GM21737 (cell line): ENCODE data around the gene ZCCHC3.
"Not testable (repeated sequence)": the region's sequence is repeated elsewhere in the genome, so short reads cannot be mapped to it uniquely, and the experiment has no call there.

Source experiments
- ATAC-seq: cut with Tn5 transposase; IDR thresholded peaks from one replicate; pipeline ENCODE4 v1.9.1; 2021; ENCODE audit warnings: mild to moderate bottlenecking, moderate library complexity; ENCODE audit not compliant: unreplicated experiment

The ZCCHC3 gene

DNA sequence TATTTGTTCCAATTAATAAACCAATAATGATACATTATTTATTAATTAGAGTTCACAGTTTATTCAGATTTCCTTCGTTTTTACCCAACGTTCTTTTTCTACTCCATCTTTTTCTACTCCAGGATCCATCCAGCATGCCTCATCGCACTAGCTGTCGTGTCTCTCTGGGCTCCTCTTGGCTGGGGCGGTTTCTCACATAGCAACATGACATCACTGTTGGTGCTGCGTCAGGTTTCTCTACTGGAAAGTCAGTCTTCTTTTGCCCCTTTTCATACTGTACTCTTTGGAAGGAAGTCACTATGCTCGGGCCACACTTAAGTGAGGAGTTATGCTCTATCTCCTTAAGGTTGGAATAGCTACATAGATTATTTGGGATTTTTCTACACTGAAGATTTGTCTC is 14.2 kb downstream of the ZCCHC3 start:
- ATAC-seq, result no peak

DNA sequence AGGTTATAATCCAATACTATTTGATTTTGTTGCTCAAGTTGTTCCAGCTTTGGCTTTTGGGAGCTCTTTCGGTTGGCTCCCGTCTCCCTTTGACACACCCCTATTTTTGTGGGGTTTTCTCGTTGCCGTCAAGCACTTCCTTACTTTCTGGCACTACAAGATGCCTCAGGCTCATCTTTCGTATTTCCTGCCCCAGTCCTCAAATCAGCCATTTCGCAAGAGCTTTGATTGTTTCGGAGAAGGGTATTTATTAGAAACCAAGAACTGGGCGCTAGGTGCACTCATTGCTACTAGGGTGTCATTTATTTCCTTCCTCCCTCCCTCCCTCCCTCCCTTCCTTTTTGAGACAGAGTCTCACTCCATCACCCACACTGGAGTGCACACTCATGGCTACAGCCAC is 14.7 kb downstream of the ZCCHC3 start:
- ATAC-seq, result no peak

DNA sequence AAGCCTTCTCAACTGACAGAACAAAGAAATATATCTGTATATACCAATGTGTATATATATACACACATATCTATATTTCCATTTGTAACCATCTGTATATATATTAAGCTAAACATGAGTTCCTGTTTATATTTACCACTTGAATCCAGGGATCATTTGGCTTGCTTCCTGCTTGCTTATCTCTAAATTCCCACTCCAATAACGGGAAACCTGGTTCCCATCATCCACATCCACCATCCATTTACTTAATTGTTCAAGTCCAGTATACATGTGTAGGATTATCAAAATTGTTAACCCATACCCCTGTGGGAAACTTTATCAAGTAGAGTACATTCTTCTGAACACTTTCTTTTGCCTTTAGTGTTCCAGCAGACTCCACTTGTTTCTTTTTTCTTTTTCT is 15.5 kb downstream of the ZCCHC3 start:
- no peak for ATAC-seq

DNA sequence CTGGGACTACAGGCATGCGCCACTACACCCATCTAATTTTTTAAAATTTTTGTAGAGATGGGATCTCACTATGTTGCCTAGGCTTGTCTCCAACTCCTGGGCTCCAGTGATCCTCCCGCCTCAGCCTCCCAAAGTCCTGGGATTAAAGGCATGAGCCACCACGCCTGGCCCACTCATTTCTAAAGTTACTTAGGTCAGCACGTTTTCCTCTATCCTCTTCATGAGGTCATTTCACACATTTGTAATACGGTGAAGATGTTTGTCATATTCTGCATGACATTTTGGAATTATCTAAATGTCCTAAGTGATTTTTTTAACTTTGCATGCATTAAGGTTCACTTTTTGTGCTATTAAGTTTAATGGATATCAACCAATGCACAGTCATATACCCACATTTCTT is 16.0 kb downstream of the ZCCHC3 start:
- no peak for ATAC-seq

DNA sequence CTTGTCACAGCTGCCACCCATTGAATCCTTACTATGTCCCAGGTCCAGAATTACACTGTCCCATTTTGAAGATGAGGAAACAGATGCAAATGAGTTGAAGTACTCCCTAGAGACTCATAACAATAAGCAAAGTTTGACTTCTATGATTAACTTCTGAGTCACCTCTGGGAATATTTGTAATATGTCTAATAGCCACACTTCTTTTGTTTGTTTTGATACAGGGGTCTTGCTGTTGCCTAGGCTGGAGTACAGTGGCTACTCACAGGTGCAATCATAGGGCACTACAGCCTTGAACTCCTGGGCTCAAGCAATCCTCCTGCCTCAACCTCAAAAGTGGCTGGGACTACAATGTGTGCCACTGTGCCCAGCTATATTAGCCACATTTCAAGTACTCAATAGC is 16.6 kb downstream of the ZCCHC3 start:
- ATAC-seq, result no peak

DNA sequence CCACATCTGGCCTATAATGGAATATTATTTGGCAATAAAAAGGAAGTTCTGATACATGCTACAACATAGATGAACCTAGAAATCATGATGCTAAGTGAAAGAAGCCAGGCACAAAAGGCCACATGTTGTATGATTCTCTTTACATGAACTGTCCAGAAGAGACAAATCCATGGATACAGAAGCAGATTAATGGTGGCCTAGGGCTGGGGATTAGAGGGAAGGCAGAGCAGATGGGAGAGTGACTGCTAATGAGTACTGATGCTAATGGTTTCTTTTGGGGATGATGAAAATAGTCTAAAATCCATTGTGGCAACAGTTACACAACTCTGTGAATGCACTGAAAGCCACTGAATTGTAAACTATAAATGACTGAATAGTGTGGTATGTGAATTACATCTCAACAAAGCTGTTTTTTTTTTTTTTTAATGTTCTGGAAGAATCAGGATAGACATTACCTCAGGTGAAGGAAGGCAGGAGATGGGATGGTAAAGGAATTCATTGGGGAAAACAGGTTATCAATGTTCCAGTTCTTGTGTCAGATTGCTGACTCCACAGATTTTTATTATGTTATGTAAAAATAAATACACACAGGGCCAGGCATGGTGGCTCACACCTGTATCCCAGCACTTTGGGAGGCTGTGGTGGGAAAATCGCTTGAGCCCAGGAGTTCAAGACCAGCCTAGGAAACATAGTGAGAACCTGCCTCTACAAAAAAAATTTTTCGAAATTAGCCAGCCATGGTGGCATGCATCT is 19.1 kb downstream of the ZCCHC3 start:
- ATAC-seq, result no peak

DNA sequence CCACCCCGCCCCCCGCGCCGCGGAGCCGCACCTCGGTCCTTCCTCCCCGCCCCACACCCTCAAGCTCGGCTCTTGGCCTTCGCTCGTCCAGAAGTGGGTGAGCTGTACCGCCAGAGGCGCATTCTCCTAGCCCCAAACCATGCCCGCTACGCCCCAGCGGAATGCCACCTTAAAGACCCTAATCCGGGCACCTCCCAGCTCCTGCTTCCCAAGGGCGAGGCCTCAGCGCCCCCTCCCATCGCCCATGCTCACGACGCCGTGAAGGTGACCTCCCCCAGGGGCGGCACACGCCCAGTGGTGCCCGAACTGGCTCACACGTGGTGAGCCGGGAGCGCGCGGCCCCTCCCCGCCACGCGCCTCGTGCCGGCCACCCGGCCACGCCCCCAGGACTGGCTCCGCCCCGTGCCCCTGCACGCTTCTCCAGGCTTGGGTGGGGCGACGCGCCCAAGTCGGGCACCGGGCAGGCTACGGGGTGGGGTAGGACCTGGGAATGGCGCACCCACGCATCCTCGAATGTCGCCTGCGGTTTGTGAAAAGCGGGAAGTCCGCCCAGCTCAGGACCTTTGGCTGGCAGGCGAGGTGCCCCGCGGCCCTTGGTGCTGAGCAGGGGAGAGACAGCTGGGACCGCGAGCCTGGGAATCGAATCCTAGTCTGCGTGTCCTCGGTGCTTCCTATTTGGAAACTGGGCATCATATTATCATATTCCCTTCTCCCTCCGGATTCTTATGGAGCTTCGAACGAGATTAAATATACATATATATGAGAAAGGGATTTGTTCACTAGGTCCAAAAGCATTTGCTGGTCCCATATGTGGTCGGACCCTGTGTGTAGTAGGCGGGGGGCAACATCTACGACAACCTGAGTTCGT is 27.0 kb downstream of the ZCCHC3 start:
- ATAC-seq, result peak; percentile 48

DNA sequence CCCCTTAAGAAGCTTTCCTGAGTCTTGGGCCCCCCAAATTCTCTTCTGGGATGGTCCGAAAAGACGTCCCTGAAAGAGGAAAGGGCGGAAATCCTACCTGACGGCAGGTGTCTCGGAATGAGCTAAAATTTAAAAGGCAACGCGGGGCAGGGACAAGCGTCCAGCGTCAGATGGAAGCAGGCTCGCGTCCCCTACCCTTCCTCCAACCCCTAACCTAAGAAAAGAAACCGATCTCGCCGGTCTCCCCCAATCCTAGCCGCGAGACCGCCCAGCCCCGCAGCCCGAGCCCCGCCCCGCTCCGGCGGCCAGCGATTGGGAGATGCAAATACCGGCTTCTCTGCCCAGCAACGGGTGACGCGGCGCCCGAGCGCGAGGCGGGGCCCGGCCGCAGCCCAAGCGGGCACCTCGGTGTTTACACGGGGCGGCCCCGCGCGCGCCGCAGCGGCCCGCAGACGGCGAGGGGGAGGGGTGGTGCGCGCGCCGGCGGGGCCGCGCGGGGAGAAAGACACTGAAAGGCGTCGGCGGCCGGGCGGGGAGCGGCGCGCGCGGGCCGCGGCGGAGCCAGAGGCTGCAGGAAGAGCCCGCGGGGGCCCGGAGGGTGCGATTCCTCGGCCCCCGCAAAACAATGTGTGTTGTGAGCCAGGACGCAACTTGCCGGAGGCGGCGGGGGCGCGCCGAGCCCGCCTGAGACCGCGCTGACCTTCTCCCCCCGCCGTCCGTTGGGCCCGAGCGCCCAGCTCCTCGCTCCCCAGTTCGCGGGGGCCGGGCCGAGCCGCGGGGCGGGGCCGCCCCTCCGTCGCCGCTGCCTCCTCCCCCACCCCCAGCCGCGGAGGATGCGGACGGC is 27.9 kb downstream of the ZCCHC3 start, which contains the start of gene SOX12:
TSS of gene SOX12 (plus strand) at position 508 of the 844 bp plus-strand sequence. CDS start 373 bp downstream, outside the sequence.
- peak; percentile 68 for ATAC-seq

DNA sequence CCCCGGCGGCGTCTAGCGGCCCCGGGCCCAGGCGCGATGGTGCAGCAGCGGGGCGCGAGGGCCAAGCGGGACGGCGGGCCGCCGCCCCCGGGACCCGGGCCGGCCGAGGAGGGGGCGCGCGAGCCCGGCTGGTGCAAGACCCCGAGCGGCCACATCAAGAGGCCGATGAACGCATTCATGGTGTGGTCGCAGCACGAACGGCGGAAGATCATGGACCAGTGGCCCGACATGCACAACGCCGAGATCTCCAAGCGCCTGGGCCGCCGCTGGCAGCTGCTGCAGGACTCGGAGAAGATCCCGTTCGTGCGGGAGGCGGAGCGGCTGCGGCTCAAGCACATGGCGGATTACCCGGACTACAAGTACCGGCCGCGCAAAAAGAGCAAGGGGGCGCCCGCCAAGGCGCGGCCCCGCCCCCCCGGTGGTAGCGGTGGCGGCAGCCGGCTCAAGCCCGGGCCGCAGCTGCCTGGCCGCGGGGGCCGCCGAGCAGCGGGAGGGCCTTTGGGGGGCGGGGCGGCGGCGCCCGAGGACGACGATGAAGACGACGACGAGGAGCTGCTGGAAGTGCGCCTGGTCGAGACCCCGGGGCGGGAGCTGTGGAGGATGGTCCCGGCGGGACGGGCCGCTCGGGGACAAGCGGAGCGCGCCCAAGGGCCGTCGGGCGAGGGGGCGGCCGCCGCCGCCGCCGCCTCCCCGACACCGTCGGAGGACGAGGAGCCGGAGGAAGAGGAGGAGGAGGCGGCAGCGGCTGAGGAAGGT is 28.7 kb downstream of the ZCCHC3 start:
- ATAC-seq, result no peak

DNA sequence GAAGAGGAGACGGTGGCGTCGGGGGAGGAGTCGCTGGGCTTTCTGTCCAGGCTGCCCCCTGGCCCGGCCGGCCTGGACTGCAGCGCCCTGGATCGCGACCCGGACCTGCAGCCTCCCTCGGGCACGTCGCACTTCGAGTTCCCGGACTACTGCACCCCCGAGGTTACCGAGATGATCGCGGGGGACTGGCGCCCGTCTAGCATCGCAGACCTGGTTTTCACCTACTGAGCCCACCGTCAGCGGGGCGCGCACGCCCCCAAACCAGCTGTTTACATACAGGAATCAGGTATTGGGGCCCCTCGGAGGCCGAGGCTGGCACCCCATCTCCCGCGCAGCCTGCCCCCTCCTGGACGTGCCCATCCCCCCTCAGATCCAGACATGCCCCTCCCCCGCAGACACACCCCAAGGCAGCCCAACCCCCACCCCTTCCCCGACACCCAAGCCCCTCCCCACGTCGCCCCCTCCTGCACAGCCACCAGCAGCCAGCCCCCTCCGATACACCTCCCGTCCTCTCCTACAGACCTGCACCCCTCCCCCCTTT is 29.3 kb downstream of the ZCCHC3 start:
- ATAC-seq, result no peak

DNA sequence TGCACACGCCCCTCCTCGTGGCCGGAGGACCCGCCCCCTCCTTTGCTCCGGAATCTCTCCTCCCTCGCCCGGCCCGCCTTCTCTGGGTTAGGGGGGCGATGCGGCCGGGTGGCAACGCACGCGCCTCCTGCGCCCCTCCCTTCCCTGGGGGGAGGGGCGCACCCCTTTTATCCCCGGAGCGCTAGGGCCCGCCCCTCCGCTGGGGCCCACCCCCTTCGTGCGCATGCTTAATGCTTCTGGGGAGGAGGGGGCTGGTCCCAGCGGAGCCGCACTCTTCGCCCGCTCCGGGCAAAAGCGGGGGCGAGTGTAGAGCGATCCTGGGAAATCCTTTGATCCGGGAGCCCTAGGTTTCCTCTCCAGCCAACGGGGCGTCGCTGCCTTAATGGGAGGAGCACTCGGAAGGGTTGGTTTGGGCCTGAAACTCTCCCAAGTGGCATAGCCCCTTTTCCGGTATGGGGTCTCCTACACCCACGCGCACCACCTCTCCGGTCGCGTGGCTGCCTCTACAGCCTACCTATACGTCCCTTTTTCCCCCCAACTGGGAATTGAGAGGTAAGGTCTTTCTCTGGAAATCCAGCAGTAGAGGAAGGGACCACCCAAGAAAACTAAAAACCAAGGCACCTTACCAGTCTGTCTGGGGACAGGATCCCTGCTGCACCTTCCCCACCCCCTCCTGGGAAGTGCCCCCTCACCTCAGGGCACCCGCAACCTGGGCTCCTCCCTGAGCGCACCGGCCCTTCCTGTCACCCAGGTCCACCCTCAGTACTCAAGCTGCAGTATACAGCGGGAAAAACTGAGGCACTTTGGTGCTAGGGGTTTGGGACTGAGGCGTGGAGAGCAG is 30.0 kb downstream of the ZCCHC3 start:
- ATAC-seq, result peak; percentile 25

DNA sequence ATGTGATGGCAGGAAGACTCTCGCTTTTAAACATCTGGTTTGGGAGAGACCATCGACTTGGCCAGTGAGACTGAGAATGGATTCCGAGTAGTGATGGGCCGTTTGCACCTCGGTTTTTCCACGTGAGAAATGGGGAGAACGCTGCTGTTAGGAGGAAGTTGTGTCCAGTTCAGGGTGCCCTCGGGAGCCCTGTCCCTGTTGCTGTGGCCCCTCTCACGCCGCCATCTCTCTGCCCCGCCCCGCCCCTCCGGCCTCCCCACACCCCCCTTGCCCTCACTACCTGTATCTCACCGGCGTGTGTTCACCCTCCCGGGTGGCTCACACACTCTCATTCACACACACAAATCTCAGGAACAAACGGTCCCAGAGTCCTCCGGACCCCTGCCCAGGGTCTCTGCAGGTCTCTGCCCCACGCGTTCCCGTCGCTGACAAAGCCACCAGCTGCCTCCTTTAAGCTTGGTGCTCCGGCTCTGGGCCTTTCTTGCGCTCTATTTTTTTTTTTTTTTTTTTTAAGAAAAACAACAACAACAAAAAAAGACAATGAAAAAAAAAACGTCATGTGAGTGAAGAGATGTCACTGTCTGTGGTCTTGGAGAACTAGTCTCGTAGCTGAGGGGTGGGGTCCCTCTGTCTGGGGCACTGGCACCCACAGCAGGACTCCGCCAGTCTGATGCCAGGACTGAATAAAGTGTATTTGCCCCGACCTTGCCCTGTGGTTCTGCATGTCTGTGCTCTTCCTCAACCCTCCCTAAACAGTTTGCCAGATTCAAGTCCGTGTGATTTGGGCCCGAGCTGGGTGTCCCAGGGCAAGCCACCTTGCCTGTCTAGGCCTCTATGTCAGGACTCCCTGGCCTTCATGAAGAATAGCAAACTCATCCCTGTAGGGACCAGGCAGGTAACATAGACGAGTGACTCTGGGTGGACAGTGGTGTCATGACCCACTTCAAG is 30.9 kb downstream of the ZCCHC3 start:
- ATAC-seq, result no peak

DNA sequence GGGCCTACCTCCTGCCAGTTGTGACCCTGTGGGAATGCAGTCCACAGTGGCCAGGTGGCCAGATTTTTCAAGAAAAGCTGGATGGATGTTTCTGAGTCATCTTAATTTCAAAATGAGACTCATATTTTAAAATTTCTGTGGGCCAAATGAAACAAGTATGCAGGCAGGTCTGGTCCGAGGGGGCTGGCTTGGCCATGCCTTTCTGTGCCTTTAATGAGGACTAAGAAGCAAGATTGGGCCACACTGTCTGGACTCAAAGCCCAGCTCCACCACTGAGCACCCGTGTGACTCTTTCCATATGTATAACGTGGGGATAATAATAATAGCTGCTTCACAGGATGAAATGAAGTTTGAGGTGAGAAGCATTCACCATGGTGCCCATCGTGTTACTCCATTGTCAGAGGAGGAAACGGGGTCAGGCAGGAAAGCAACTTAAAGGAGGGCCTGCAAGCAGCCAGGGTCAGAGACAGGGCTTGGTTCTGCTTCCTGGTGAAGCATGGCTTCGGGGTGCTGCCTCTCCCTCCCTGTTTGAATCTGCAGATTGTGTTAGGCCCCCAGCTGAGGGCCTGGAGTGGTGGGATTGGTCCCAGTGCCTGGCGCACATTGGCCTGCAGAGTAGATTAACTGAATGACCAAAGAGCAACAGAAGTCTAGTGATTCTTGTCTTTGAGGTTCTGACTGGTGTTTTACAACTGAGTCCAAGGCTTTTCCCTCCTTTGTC is 31.8 kb downstream of the ZCCHC3 start:
- no peak for ATAC-seq

DNA sequence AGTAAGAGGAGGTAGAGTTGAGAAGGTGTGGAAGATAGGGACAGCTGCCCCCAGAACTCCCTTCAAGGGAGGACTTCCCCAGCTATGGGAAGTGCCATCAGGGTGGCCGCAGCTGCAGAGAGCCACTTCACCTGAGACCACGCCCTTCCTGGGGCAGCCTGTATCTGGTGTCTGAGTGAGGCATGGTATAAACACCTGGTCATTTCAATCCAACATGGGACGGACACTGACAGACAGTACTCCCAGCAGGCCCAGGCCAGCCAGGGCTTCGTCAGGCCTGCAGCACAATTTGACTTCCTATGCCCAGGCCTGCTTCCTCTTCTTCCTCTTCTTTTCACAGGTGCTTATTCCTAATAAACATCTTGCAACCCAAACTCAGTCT is 32.5 kb downstream of the ZCCHC3 start:
- no peak for ATAC-seq

DNA sequence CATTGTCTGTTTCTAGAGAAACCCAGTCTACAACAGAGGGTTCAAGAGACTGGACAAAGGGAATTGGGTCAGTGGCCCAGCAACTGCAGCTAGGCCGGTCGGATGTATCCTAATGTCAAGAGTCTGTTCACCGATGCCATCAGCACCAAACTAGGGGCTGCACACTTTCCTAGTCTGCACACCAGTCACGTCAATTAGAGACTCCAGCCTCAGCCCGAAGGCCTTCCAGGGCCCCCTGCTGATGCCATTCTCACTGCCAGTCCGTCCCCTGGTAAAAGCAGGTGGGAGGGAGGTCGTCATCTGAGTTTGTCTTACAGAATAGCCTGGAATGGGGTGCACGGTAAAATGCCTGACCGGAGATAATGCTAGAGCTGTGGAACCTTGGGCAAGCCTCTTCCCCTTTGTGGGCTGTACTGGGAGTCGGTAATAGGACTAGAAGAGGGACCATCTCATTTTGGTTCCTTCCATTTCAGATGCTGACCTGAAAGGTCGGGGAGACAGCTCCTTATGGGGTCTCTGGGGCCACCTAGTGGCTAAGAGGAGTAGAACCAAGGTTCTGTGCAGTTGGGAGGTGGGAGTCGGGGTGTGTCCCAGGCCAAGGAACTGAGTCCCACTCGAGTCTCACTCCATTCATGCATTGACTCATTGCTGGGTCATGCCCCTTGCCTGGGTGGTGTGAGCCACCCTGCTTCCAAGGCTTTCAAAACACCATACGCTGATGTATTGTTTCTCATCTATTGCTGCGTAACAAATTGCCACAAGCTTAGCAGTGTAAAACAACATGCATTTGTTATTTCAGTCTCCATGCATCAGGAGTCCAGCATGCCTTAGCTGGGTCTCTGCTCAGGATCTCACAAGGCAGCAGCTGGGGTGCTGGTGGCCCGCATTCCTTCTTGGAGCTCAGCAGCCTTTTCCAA is 33.1 kb downstream of the ZCCHC3 start:
- no peak for ATAC-seq

DNA sequence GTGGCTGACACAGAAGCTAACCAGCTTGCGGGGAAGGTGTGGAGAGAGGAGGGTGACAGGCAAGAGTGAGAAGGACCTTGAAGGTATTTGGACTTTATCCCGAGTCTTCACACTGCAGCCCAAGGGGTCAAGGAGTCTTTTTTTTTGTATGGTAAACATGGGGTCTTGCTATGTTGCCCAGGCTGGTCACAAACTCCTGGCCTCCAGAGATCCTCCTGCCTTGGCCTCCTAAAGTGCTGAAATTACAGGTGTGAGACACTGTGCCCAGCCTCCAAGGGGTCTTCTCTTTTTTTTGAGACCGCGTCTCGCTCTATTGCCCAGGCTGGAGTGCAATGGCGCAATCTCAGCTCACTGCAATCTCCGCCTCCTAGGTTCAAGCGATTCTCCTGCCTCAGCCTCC is 37.2 kb downstream of the ZCCHC3 start:
- no peak for ATAC-seq

DNA sequence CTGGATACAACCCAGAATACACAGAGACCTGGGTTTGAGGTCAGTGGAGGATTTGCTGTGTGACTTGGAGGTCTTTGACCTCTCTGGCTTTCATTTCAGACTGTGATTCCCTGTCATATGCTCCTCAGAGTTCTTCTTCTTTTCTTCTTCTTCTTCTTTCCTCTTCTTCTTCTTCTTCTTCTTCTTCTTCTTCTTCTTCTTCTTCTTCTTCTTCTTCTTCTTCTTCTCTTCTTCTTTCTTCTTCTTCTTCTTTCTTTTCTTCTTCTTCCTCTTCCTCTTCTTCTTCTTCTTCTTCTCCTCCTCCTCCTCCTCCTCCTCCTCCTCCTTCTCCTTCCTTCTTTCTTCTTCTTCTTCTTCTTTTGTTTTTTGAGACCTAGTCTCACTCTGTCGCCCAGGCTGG is 38.7 kb downstream of the ZCCHC3 start:
- not testable (repeated sequence) for ATAC-seq
